T1000 (cell line): ENCODE measurements around the gene NABP1.

Experiments used
- DNase-seq: peaks from one replicate; lab custom pipeline; 2025; ENCODE audit warnings: mixed read lengths; lab: John Stamatoyannopoulos, UW

NABP1 gene

DNA sequence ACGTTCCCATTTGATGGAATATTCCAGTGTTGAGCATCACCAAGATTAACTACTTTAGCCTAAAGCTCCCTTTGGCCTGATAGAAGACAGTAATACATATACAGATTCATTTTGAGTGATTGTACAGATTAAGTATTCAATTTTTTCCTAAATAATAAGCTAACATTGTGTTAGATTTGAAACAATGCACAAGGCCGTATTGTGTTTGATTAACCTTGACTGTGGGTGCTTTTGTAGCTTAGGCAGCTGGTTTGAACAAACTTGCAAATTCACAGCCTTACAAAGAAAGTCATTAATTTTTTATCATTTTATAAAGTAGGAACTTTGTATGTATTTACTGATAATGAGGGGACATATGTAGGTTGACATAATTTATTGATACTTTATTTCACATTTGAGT is 29.6 kb downstream of the NABP1 start:
- no peak for DNase-seq

DNA sequence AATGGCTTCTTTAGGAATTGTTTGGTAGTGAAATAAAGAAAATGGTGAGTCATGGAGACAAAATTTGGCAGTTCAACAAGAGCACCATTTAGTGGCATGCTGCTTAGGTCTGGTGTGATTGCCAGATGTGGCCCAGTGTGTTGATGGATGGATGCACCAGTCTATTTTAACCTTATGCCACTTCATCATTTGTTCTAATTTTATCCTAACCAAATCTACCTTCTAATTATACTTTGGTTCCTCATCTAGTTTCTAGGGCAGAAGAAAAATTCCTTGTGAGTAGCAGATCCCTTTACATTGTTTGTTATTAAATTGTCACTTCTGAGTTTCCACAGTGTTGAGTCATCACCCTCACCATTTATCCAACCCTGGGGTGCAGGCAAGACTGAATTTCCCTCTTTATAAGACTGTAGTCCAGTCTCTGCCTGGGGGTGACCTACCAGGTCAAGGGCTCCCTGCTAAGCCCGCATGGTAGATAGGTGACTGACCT is 32.5 kb downstream of the NABP1 start:
- no peak for DNase-seq

DNA sequence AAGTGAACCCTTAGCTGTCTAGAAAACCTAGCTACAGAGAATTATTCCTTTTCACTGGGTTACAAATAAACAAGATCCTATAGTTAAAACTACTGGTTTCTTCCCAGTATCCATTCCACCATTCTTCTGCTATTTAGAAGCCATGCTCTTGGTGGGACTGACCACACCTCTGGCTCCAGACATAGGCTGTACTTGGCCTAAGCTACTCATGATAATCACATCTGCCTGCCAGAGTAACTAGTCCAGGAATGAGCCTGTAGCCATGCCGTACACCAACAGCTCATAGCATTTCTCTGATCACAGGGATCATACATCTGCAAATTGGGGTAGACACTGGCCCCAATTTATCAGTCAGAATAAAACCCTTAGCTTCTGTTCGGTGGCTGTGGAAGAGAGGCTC is 33.7 kb downstream of the NABP1 start:
- no peak for DNase-seq

DNA sequence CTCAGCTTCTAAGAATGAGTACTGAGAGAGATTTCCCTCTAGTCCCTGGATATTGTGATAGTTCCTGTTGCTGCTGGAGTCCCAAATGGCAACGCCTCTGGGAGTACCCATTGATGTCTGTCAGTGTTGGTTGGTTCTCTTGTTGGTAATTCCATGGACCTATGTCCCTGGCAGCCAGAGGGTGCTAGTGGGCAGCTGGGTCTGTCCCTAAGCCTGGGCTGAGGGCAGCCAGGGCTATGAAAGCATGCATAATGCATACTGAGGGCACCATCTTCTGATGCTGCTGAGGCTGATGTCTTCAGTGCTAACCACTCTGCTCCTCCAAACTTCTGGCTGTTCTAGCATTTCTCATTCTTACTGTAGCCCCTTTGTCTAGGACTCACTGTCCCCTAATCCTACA is 35.9 kb downstream of the NABP1 start:
- DNase-seq, result no peak

DNA sequence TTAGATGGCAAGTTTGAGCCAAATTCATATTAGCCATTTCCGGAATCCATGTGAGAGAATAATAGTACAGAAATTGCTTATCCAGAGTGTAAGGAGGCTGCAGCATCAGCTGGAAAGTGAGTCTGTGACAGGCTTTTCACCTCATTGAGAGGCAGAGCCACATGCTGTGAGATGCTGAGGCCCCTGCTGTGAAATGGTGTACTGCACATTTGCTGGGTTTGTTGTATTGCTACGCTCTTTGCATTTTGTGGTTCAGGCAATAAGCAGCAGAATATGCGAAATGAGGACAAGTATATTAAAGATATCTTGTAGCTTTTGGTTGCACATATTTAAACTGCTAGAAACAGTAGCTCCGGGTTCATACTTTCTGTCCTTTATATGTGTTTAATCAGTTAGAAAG is 37.0 kb downstream of the NABP1 start:
- DNase-seq, result no peak

DNA sequence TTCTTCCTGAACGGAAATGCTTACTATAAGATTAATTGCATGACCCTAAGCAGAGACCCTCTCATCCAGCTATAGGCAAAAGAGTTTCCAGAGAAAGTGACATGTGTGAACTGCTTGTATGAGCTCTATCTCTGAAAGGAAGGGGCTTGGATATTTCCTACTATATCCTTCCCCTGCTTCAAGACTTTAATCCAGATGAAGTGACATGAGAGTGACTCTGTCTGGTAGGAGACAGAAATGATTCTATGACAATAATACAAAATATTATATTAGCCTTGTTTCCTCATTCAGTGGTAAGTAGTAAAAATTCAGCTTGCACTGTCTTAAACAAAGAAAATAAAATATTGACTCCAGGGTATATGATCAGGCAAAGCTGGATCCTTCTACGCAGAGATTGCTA is 37.5 kb downstream of the NABP1 start:
- DNase-seq, result no peak

DNA sequence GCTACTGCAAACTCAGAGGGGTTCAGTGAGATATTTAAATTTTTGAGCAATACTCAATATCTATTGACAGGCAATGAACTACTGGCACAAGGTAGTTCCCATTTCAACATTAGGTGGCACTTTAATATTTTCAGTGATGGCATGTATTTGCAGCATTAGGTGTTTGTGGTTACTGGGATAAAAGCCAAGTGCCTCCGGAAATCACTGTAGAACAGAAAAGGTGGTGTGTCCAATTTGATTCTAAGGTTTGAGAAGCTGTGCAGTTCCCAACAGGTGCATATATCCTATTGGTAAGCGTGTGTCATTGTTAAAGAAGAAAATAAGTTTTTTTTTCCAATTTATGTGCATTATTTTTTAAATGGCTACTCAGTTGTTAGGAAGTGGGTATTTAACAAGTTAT is 41.3 kb downstream of the NABP1 start:
- no peak for DNase-seq

DNA sequence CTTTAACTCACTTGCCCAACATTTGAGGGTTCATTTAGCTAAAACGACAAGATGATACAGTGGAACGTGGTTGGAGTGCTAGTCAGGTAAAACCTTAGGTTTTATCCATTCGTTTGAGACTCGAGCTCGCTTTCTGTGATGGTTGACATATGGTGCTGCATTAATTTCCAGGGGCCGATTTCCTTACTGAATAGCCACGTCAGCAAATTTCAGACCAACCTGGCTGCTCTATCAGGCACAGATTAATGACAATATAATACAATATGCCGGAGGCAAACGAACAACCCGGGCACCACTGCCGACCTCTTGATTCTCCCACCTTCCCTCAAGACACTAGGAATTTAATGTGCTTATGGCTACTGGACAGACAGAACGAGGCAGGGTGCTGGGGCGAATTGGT is 42.0 kb downstream of the NABP1 start:
- no peak for DNase-seq

DNA sequence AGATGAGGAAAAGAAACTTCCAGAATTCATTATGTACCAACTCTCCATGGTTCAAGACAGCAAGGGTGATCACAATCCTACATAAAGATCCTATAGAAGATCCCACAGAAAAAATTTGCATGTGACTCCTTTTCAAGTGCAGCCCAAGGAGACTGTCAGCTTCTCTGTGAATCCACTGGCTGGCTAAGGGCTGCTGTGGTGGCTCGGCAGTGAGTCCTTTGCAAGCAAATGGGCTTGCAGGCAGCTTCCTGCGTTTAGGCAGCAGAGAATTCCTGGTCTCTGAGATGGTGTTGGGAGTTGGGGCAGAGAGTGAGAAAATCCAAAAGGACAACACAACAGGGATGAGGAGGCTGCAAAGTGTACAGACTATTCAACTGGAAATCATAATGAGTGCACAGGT is 43.4 kb downstream of the NABP1 start:
- DNase-seq, result no peak

DNA sequence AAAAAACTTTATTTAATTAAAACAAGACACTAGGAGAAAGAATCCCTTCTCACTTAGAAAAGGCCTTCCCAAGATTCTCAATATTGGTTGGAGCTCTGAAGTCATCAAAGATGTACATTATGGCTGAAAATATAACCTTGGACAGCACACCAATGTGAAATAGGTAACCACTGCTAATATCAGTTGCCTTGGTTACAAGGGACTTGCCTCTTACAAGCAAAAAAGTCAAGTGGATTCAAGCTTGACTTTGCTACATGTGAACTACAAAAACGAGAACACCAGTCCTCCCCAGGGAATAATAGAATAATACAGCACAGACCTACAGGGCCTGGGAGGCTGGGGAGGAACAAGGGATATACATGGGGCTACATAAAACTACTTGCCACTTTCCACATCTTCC is 46.1 kb downstream of the NABP1 start:
- no peak for DNase-seq

DNA sequence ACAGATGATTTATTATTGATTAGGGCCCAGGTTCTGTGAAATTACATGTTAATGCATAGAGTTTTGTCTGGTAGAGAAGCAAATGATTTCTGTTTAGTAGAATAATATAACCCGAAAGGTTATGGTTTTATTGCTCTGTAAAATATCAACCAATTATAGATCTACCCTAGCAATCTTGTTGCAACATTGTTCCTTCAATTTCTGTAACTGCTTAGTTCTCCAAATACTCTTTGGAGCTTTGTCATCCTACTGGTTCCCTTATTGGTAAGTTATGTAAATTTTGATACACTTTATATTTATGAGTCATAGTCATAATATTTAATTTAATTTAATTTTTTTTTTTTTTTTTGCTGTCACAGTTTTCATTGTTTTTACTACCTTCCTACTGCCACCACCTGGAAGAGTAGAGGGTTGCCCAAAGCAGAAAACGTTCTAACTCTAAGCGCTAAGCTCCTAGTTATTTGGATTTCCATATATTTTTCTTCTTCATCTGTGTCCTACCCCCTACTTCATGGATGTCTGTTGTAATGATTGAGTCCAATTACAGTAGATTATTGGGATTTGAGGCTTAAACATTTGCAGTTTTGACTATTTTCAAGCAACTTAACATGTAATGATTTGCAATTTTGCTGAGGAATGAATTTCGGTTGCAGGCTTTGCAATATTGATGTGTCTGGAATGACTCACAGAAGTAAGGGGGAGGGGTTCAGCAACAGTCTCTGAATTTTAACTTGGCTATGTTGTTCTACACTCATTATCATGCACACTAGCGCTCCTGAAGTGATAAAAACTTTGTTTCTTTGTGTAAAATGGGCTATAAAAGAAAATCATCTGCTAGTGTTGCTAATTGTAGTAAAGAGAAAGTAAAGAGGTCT is 51.1 kb downstream of the NABP1 start:
- no peak for DNase-seq

DNA sequence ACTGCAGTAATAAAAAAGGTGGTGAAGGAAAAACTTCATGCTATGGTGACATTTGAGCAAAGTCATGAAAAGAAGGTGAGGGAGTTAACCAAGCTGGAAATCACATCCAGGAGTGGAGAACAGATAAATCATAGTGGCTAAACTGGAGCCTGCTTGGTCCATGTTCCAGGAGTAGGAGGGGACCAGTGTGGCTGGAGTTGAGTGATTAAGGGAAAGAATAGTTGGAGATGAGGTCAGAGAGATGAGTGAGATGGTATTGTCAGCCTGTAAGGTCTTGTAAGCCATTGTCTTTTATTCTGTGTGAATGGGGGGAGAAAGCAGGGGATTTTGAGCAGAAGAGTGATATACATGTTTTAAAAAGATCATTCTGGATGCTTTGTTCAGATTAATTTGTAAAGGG is 52.3 kb downstream of the NABP1 start:
- no peak for DNase-seq
